ENCODE results near the gene SLC35B2.

DNA sequence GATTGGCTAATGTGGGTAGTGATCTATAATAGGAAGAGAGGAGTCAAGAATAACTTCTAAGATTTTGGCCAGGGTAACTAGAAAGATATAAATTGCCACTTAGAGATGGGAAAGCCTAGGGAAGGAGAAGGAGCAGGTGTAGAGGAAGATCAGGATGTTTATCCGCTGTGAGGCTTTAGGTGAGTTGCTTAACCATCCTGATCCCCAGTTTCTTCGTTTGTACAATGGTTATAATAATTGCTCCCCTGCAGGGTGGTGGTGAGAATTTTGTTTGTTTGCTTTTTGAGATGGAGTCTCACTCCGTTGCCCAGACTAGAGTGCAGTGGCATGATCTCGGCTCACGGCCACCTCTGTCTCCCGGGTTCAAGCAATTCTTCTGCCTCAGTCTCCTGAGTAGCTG lies 43.0 kb downstream of the SLC35B2 start:
- TF ChIP-seq, protein P1, sequence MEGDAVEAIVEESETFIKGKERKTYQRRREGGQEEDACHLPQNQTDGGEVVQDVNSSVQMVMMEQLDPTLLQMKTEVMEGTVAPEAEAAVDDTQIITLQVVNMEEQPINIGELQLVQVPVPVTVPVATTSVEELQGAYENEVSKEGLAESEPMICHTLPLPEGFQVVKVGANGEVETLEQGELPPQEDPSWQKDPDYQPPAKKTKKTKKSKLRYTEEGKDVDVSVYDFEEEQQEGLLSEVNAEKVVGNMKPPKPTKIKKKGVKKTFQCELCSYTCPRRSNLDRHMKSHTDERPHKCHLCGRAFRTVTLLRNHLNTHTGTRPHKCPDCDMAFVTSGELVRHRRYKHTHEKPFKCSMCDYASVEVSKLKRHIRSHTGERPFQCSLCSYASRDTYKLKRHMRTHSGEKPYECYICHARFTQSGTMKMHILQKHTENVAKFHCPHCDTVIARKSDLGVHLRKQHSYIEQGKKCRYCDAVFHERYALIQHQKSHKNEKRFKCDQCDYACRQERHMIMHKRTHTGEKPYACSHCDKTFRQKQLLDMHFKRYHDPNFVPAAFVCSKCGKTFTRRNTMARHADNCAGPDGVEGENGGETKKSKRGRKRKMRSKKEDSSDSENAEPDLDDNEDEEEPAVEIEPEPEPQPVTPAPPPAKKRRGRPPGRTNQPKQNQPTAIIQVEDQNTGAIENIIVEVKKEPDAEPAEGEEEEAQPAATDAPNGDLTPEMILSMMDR (conservative IDR thresholded peaks at IDR 0.05; ENCODE audit: low read depth, low read length) = no peak
- TF ChIP-seq EZH2 (IDR thresholded peaks at IDR 0.05; ENCODE audit: low read length, unreplicated experiment) = no peak
